ENCODE results near the gene LOXL3. TPM values are rescaled to one million over a fixed set of nuclear protein-coding genes. Genes with fewer than 3 reads are reported as not detected.

Gene LOXL3
- total RNA-seq, 4 donors from 2014 or later = 1.6 to 4.1 (median 3.0) TPM

- H3K36me3 ChIP-seq = no peaks in the 10 kb centered on the region
- no peak overlapping the region for H3K4me3 ChIP-seq
- no peaks in the 10 kb centered on the region for H3K9me3 ChIP-seq
- 64 to 67% methylated on average over 4 to 21 of the region's 21 CpGs for WGBS, 2 donors (ENCODE audit: low coverage in 1 of 2)
- H3K4me1 ChIP-seq = peaks cover 12 to 36% (median 22%) of the 10 kb centered on the region in 4 donors
- no peaks in the 10 kb centered on the region for H3K27me3 ChIP-seq
- DNase-seq = no peak
- no peak for TF ChIP-seq EP300 (IDR thresholded peaks at IDR 0.05; ENCODE audit: low read depth)
- TF ChIP-seq, protein P1, sequence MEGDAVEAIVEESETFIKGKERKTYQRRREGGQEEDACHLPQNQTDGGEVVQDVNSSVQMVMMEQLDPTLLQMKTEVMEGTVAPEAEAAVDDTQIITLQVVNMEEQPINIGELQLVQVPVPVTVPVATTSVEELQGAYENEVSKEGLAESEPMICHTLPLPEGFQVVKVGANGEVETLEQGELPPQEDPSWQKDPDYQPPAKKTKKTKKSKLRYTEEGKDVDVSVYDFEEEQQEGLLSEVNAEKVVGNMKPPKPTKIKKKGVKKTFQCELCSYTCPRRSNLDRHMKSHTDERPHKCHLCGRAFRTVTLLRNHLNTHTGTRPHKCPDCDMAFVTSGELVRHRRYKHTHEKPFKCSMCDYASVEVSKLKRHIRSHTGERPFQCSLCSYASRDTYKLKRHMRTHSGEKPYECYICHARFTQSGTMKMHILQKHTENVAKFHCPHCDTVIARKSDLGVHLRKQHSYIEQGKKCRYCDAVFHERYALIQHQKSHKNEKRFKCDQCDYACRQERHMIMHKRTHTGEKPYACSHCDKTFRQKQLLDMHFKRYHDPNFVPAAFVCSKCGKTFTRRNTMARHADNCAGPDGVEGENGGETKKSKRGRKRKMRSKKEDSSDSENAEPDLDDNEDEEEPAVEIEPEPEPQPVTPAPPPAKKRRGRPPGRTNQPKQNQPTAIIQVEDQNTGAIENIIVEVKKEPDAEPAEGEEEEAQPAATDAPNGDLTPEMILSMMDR (IDR thresholded peaks at IDR 0.05) = no peak
- TF ChIP-seq POLR2AphosphoS5 (IDR thresholded peaks at IDR 0.05) = no peak
- TF ChIP-seq POLR2A (IDR thresholded peaks at IDR 0.05) = no peak
- in situ Hi-C loops (cut with MboI; ENCODE audit: low pct_ligation_motif_present in 1 of 4, low pct_unique_long_range_greater_than_20kb in 1 of 4, low sequenced_read_pairs in 3 of 4) (no loop called here), intact Hi-C loops (cut with DNase I; ENCODE audit: low total_unique reads) (no loop called here)
- H3K27ac ChIP-seq = peak overlapping the region; percentile 83 to 91 (median 86)
These were observed 1.5 kb downstream of the LOXL3 start for GRCh38 chr2:74551942-74552913.

- H3K9me3 ChIP-seq = no peaks in the 10 kb centered on the region
- TF ChIP-seq EP300 (IDR thresholded peaks at IDR 0.05; ENCODE audit: low read depth) = no peak
- no peak for TF ChIP-seq POLR2AphosphoS5 (IDR thresholded peaks at IDR 0.05)
- TF ChIP-seq, protein P1 (IDR thresholded peaks at IDR 0.05) = no peak
- no peak for TF ChIP-seq POLR2A (IDR thresholded peaks at IDR 0.05)
- intact Hi-C loops (cut with DNase I; ENCODE audit: low total_unique reads) (no loop called here), in situ Hi-C loops (cut with MboI; ENCODE audit: low pct_ligation_motif_present in 1 of 4, low pct_unique_long_range_greater_than_20kb in 1 of 4, low sequenced_read_pairs in 3 of 4) (no loop called here)
- no peak for DNase-seq
- no peak overlapping the region for H3K4me3 ChIP-seq
- peaks cover 12 to 36% (median 22%) of the 10 kb centered on the region in 4 donors for H3K4me1 ChIP-seq
- H3K36me3 ChIP-seq = no peaks in the 10 kb centered on the region
- no peak overlapping the region for H3K27ac ChIP-seq
- no peaks in the 10 kb centered on the region for H3K27me3 ChIP-seq
These were observed 2.2 kb downstream of the LOXL3 start for GRCh38 chr2:74551530-74551929.

- 89 to 100% methylated on average over 5 to 7 of the region's 7 CpGs for WGBS, 2 donors (ENCODE audit: low coverage in 1 of 2)
- H3K9me3 ChIP-seq = no peaks in the 10 kb centered on the region
- TF ChIP-seq EP300 (IDR thresholded peaks at IDR 0.05; ENCODE audit: low read depth) = no peak
- TF ChIP-seq POLR2A (IDR thresholded peaks at IDR 0.05) = no peak
- TF ChIP-seq, protein P1 (IDR thresholded peaks at IDR 0.05) = no peak
- TF ChIP-seq POLR2AphosphoS5 (IDR thresholded peaks at IDR 0.05) = no peak
- no peak overlapping the region for H3K4me3 ChIP-seq
- peaks cover 8 to 29% (median 15%) of the 10 kb centered on the region in 4 donors for H3K4me1 ChIP-seq
- intact Hi-C loops (cut with DNase I; ENCODE audit: low total_unique reads) = no loop called here
- in situ Hi-C loops (cut with MboI; ENCODE audit: low pct_ligation_motif_present in 1 of 4, low pct_unique_long_range_greater_than_20kb in 1 of 4, low sequenced_read_pairs in 3 of 4) = no loop called here
- no peak for DNase-seq
- H3K27me3 ChIP-seq = no peaks in the 10 kb centered on the region
- H3K27ac ChIP-seq = no peak overlapping the region
- H3K36me3 ChIP-seq = no peaks in the 10 kb centered on the region
These were observed 3.5 kb downstream of the LOXL3 start for GRCh38 chr2:74550231-74550630.

DNA sequence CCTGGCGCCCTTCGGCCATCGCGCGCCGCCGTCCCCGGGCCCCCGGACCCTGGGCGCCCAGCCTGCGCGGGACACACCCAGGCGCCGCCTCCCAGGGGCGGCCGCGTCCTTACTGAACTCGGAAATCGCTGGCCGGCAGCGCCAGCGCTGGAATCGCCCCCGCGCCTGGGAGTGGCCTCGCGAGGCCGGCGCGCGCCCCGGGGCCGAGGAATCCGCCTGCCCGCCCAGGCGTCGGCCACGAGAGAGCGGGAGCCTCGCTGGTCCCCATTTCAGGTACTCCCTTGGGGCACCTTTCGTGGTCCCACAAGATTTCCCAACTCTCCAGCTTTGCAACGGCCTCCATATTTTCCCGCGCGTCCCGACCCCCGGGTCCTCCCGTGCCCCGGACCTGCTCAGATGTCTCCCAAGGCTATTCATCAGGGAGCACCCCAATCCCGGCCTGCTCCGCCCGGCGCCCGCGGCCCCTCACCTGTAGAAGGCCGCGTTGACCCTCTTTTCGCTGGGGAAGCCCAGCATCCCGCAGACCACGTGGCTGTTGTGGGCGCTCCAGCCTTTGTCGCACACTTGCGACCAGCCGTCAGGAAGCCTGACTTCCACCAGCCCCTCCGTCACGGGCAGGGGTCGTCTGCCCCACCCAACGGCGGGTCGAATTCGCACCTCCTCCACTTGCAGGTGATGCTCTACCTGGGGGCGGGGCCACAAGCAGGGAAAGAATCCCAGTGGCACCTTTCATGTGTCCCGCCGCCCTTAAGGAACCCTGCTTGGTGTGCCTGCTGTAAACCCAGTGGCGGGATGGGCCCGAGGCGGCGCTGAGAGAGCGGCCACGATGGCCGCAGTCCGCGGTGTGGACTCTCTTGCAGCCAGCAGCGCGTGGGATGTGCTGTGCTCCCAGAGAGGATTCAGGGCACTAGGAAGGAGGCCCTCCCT, 4.6 kb downstream of the LOXL3 start:
- in situ Hi-C loops (cut with MboI; ENCODE audit: low pct_ligation_motif_present in 1 of 4, low pct_unique_long_range_greater_than_20kb in 1 of 4, low sequenced_read_pairs in 3 of 4) = no loop called here
- 8 to 20% methylated on average over 1 to 41 of the region's 85 CpGs for WGBS, 2 donors (ENCODE audit: low coverage in 1 of 2)
- H3K36me3 ChIP-seq = no peaks in the 10 kb centered on the region
- no peaks in the 10 kb centered on the region for H3K9me3 ChIP-seq
- no peaks in the 10 kb centered on the region for H3K27me3 ChIP-seq
- peak overlapping the region; percentile 62 to 74 (median 72) for H3K27ac ChIP-seq
- peak overlapping the region; percentile 18 to 63 (median 46) for H3K4me3 ChIP-seq
- peaks cover 8 to 28% (median 14%) of the 10 kb centered on the region in 4 donors for H3K4me1 ChIP-seq
- intact Hi-C loops (cut with DNase I; ENCODE audit: low total_unique reads) = no loop called here
- TF ChIP-seq, protein P1 (IDR thresholded peaks at IDR 0.05) = no peak
- no peak for TF ChIP-seq EP300 (IDR thresholded peaks at IDR 0.05; ENCODE audit: low read depth)
- no peak for TF ChIP-seq POLR2A (IDR thresholded peaks at IDR 0.05)
- TF ChIP-seq POLR2AphosphoS5 (IDR thresholded peaks at IDR 0.05) = no peak
- DNase-seq = peak; percentile 75
